KMS-11 (cell line): ENCODE results near the gene LRRC55.

Experiments
- H2AFZ ChIP-seq: fragments of 200-600 bp; sonication (generic); 2 replicates; pipeline ENCODE4 v1.6.1; 2016; ENCODE audit warnings: antibody characterized with exemption, mixed run types, low read depth
- H3K27ac ChIP-seq: fragments of 200-600 bp; sonication (generic); 2 replicates; pipeline ENCODE4 v1.6.1; 2016; ENCODE audit warnings: mild to moderate bottlenecking, mixed run types
- H3K27me3 ChIP-seq: fragments of 200-600 bp; sonication (generic); 2 replicates; pipeline ENCODE4 v1.6.1; 2017; ENCODE audit warnings: mild to moderate bottlenecking, low read depth, mixed run types, moderate library complexity; ENCODE audit not compliant: insufficient read depth
- H3K36me3 ChIP-seq: fragments of 200-600 bp; sonication (generic); 2 replicates; pipeline ENCODE4 v1.6.1; 2017; ENCODE audit warnings: mild to moderate bottlenecking, mixed run types; ENCODE audit not compliant: insufficient read depth
- H3K4me1 ChIP-seq: fragments of 200-600 bp; sonication (generic); 2 replicates; pipeline ENCODE4 v1.6.1; 2016; ENCODE audit warnings: mild to moderate bottlenecking, low read depth, mixed run types; ENCODE audit not compliant: poor library complexity, severe bottlenecking
- H3K4me2 ChIP-seq: fragments of 200-600 bp; sonication (generic); 2 replicates; pipeline ENCODE4 v1.7.0; 2016; ENCODE audit warnings: mild to moderate bottlenecking, mixed run types
- H3K4me3 ChIP-seq: fragments of 200-600 bp; sonication (generic); IDR thresholded peaks from 2 replicates; pipeline ENCODE4 v1.6.1; 2017; ENCODE audit warnings: low read depth, low read length, mixed read lengths; ENCODE audit not compliant: insufficient read depth
- H3K79me2 ChIP-seq: fragments of 200-600 bp; sonication (generic); 2 replicates; pipeline ENCODE4 v1.6.1; 2016; ENCODE audit warnings: low read depth, mixed run types; ENCODE audit not compliant: insufficient read depth
- H3K9ac ChIP-seq: fragments of 200-600 bp; sonication (generic); 2 replicates; pipeline ENCODE4 v1.6.1; 2016; ENCODE audit warnings: mild to moderate bottlenecking, mixed run types
- H4K20me1 ChIP-seq: fragments of 200-600 bp; sonication (generic); 2 replicates; pipeline ENCODE4 v1.6.1; 2016; ENCODE audit warnings: mild to moderate bottlenecking, mixed run types; ENCODE audit not compliant: insufficient read depth
- CTCF ChIP-seq: fragments of 200-600 bp; sonication (generic); conservative IDR thresholded peaks from 2 replicates; pipeline ENCODE4 v1.6.1; 2017; ENCODE audit warnings: low read depth, mild to moderate bottlenecking, antibody characterized with exemption, low read length, moderate library complexity, mixed read lengths

LRRC55 gene

GRCh38 chr11:57146301-57146700, 35.5 kb upstream of the LRRC55 start:
- no peaks in the 10 kb centered on the region for H3K36me3 ChIP-seq
- no peak overlapping the region for H3K27ac ChIP-seq
- H3K27me3 ChIP-seq, result no peaks in the 10 kb centered on the region
- no peak overlapping the region for H3K4me2 ChIP-seq
- no peaks in the 10 kb centered on the region for H4K20me1 ChIP-seq
- H3K79me2 ChIP-seq, result no peaks in the 10 kb centered on the region
- no peak overlapping the region for H3K9ac ChIP-seq
- H3K4me3 ChIP-seq, result no peak overlapping the region
- H3K4me1 ChIP-seq, result no peaks in the 10 kb centered on the region
- TF ChIP-seq CTCF, result no peak
- no peak overlapping the region for H2AFZ ChIP-seq

GRCh38 chr11:57148621-57149020, 33.1 kb upstream of the LRRC55 start:
- H3K27ac ChIP-seq, result no peak overlapping the region
- no peak overlapping the region for H3K4me3 ChIP-seq

GRCh38 chr11:57150454-57150917, 31.3 kb upstream of the LRRC55 start:
- Histone ChIP-seq H3K27me3 (no peaks in the 10 kb centered on the region), H3K4me3 (no peak overlapping the region), H3K9ac (no peak overlapping the region), H3K4me1 (no peaks in the 10 kb centered on the region), H3K4me2 (no peak overlapping the region), H3K27ac (no peak overlapping the region), H2AFZ (no peak overlapping the region), H3K36me3 (no peaks in the 10 kb centered on the region), H4K20me1 (no peaks in the 10 kb centered on the region), H3K79me2 (no peaks in the 10 kb centered on the region)
- TF ChIP-seq CTCF, result no peak

More at GRCh38 chr11:57148621-57149020, 33.1 kb upstream of the LRRC55 start:
- H4K20me1 ChIP-seq, result no peaks in the 10 kb centered on the region
- no peak overlapping the region for H3K9ac ChIP-seq
- H3K4me2 ChIP-seq, result no peak overlapping the region
- no peaks in the 10 kb centered on the region for H3K4me1 ChIP-seq
- H3K36me3 ChIP-seq, result no peaks in the 10 kb centered on the region
- H2AFZ ChIP-seq, result no peak overlapping the region
- H3K79me2 ChIP-seq, result no peaks in the 10 kb centered on the region
- no peaks in the 10 kb centered on the region for H3K27me3 ChIP-seq
- TF ChIP-seq CTCF, result no peak

- no peak overlapping the region for H2AFZ ChIP-seq
Observed at GRCh38 chr11:57152134-57152533, 29.6 kb upstream of the LRRC55 start.

More at GRCh38 chr11:57152134-57152533, 29.6 kb upstream of the LRRC55 start:
- no peaks in the 10 kb centered on the region for H3K4me1 ChIP-seq
- no peak overlapping the region for H3K4me3 ChIP-seq
- no peaks in the 10 kb centered on the region for H3K79me2 ChIP-seq
- H3K27ac ChIP-seq, result no peak overlapping the region
- no peaks in the 10 kb centered on the region for H3K27me3 ChIP-seq
- no peak overlapping the region for H3K9ac ChIP-seq
- H4K20me1 ChIP-seq, result no peaks in the 10 kb centered on the region
- no peak for TF ChIP-seq CTCF
- H3K36me3 ChIP-seq, result no peaks in the 10 kb centered on the region
- H3K4me2 ChIP-seq, result no peak overlapping the region
